ENCODE results near the gene AKAP1. TPM values are rescaled to one million over a fixed set of nuclear protein-coding genes. Genes with fewer than 3 reads are reported as not detected.

The AKAP1 gene
- total and polyA plus RNA-seq, 2 donors (not counting 1 experiment from before 2014, with no cell fraction given): 20.1 to 26.6 TPM

DNA sequence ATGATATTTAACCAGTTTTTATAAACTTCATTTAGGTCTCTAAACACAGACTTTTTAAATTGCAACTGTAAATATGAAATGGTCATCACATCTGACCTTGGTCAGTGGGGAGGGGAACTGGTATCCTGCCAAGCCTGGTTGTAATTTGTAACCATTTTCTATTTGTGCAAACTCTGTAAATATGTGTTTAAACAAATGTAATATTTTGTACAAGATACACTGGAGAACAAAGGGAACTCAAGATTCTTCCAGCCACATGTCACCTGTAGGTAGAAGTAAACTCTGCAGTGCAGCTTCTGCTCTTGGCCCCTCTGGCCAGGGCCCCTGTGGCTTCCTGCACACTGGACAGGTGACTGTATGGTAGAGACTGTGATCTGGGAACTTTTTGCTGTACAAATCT is 35.8 kb downstream of the AKAP1 start:
- POLR2A ChIA-PET: interaction anchor here (0.7 kb wide), 2 partner anchors 22 to 24 kb away, joined by 5 to 8 read pairs; no protein-coding TSS in a partner anchor
- TF ChIP-seq EZH2 (IDR thresholded peaks at IDR 0.05; ENCODE audit: borderline replicate concordance, insufficient read depth, low read depth, low read length, poor library complexity, severe bottlenecking): no peak
- TF ChIP-seq, protein P1, sequence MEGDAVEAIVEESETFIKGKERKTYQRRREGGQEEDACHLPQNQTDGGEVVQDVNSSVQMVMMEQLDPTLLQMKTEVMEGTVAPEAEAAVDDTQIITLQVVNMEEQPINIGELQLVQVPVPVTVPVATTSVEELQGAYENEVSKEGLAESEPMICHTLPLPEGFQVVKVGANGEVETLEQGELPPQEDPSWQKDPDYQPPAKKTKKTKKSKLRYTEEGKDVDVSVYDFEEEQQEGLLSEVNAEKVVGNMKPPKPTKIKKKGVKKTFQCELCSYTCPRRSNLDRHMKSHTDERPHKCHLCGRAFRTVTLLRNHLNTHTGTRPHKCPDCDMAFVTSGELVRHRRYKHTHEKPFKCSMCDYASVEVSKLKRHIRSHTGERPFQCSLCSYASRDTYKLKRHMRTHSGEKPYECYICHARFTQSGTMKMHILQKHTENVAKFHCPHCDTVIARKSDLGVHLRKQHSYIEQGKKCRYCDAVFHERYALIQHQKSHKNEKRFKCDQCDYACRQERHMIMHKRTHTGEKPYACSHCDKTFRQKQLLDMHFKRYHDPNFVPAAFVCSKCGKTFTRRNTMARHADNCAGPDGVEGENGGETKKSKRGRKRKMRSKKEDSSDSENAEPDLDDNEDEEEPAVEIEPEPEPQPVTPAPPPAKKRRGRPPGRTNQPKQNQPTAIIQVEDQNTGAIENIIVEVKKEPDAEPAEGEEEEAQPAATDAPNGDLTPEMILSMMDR (IDR thresholded peaks at IDR 0.05): no peak
- H2AFZ ChIP-seq (ENCODE audit: insufficient read depth, low read depth, low read length, poor library complexity, severe bottlenecking): no peak overlapping the region
- no peaks in the 10 kb centered on the region for H3K79me2 ChIP-seq (ENCODE audit: control insufficient read depth, insufficient read depth, low read length)
- ATAC-seq (ENCODE audit: low read depth) (no peak), DNase-seq (no peak)
- H3K9me3 Mint-ChIP-seq (ENCODE audit: insufficient read depth): no peaks in the 10 kb centered on the region
- no peak overlapping the region for H3K27ac ChIP-seq (ENCODE audit: low read length in 2 of 2)
- H3K27me3 ChIP-seq (replicated peaks in 1 of 4; ENCODE audit: control extremely low read depth in 1 of 4, control insufficient read depth in 3 of 4, insufficient read depth in 4 of 4, low read length in 3 of 4): no peaks in the 10 kb centered on the region
- peaks cover 0 to 58% of the 10 kb centered on the region in 2 experiments for H3K36me3 ChIP-seq (replicated peaks in 1 of 2; ENCODE audit: control extremely low read depth in 1 of 2, control insufficient read depth in 1 of 2, extremely low read depth in 1 of 2, insufficient read depth in 2 of 2, low read length in 1 of 2)
- CTCF ChIA-PET: interaction anchor here (0.6 kb wide), 1 partner anchor 76 kb away, joined by 3 read pairs; no protein-coding TSS in a partner anchor
- intact Hi-C loops (cut with micrococcal nuclease): no loop called here
- H3K4me2 ChIP-seq (replicated peaks; ENCODE audit: low read depth, low read length, poor library complexity, severe bottlenecking): no peak overlapping the region
- H3K9ac ChIP-seq (ENCODE audit: low read length): no peak overlapping the region
- no peak overlapping the region for H3K4me3 ChIP-seq (ENCODE audit: control extremely low read depth in 1 of 5, extremely low read depth in 1 of 5, insufficient read depth in 1 of 5, low read depth in 2 of 5, low read length in 4 of 5)
- no peak overlapping the region for H3K27ac Mint-ChIP-seq
- H4K20me1 ChIP-seq (ENCODE audit: control insufficient read depth, insufficient read depth, low read length, poor library complexity, severe bottlenecking): no peaks in the 10 kb centered on the region
- H3K27me3 Mint-ChIP-seq: no peaks in the 10 kb centered on the region
- no peaks in the 10 kb centered on the region for H3K9me3 ChIP-seq (ENCODE audit: control extremely low read depth in 1 of 3, control insufficient read depth in 2 of 3, insufficient read depth in 1 of 3, low read length in 2 of 3)
- H3K4me1 Mint-ChIP-seq: no peaks in the 10 kb centered on the region
- H3K4me1 ChIP-seq (ENCODE audit: control insufficient read depth in 2 of 2, insufficient read depth in 2 of 2, low read length in 2 of 2): no peaks in the 10 kb centered on the region
- no peak overlapping the region for H3K4me3 Mint-ChIP-seq

DNA sequence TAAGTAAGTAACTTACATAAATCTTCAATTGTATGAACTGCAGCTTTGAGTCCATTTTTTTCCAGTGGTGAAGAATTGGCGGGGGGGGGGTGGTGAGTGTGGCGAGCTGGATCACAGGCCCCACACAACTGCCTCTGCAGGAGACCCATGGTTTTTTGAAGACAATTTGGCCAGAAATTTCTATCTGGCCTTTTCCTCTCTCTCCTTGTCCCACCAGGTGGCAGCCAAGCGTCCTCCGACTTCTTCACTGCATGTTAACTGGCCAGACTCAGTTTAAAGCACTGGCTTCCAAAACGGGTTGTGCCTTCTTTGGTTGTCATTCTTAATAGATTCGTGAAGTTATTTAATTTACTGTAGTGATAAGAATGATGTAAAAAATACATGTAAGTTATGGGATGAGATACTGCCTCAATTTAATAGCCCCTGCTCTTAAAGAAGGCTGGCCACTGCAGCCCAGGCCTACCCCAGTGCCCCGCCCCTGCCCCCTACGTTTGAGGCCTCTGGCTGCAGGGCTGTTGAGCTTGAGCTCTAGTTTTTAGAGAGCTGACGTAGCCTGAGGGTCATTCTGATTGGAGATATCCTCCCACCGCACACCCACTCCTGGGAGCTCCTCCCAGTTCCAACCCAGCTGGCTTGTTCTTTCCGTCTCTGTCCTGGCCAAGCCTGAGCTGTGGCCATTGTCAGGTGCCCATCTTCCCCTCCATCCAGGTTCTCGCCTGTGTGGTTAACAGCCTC is 36.4 kb downstream of the AKAP1 start:
- Mint-ChIP-seq H3K27ac (no peak overlapping the region), H3K9me3 (ENCODE audit: insufficient read depth) (no peaks in the 10 kb centered on the region), H3K4me1 (no peaks in the 10 kb centered on the region), H3K27me3 (no peaks in the 10 kb centered on the region), H3K4me3 (no peak overlapping the region)
- no peaks in the 10 kb centered on the region for H3K9me3 ChIP-seq (ENCODE audit: control extremely low read depth in 1 of 3, control insufficient read depth in 2 of 3, insufficient read depth in 1 of 3, low read length in 2 of 3)
- H4K20me1 ChIP-seq (ENCODE audit: control insufficient read depth, insufficient read depth, low read length, poor library complexity, severe bottlenecking): no peaks in the 10 kb centered on the region
- ChIA-PET POLR2A (no interaction called here), CTCF (interaction anchor here (0.6 to 0.9 kb wide), 3 partner anchors 9 to 269 kb away, joined by 3 read pairs; no protein-coding TSS in a partner anchor)
- ATAC-seq (ENCODE audit: low read depth): no peak
- intact Hi-C loops (cut with micrococcal nuclease): no loop called here
- WGBS (ENCODE audit: insufficient coverage): 94% methylated on average over 7 of the region's 12 CpGs
- DNase-seq: no peak
- H3K36me3 ChIP-seq (replicated peaks in 1 of 2; ENCODE audit: control extremely low read depth in 1 of 2, control insufficient read depth in 1 of 2, extremely low read depth in 1 of 2, insufficient read depth in 2 of 2, low read length in 1 of 2): peaks cover 0 to 52% of the 10 kb centered on the region in 2 experiments
- H3K27me3 ChIP-seq (replicated peaks in 1 of 4; ENCODE audit: control extremely low read depth in 1 of 4, control insufficient read depth in 3 of 4, insufficient read depth in 4 of 4, low read length in 3 of 4): no peaks in the 10 kb centered on the region
- no peak for TF ChIP-seq EZH2 (IDR thresholded peaks at IDR 0.05; ENCODE audit: borderline replicate concordance, insufficient read depth, low read depth, low read length, poor library complexity, severe bottlenecking)
- TF ChIP-seq, protein P1 (IDR thresholded peaks at IDR 0.05): no peak
- H3K27ac ChIP-seq (ENCODE audit: low read length in 2 of 2): no peak overlapping the region
- H3K4me1 ChIP-seq (ENCODE audit: control insufficient read depth in 2 of 2, insufficient read depth in 2 of 2, low read length in 2 of 2): no peaks in the 10 kb centered on the region
- H3K4me3 ChIP-seq (ENCODE audit: control extremely low read depth in 1 of 5, extremely low read depth in 1 of 5, insufficient read depth in 1 of 5, low read depth in 2 of 5, low read length in 4 of 5): no peak overlapping the region
- no peak overlapping the region for H3K9ac ChIP-seq (ENCODE audit: low read length)
- H3K4me2 ChIP-seq (replicated peaks; ENCODE audit: low read depth, low read length, poor library complexity, severe bottlenecking): no peak overlapping the region
- H3K79me2 ChIP-seq (ENCODE audit: control insufficient read depth, insufficient read depth, low read length): no peaks in the 10 kb centered on the region
- H2AFZ ChIP-seq (ENCODE audit: insufficient read depth, low read depth, low read length, poor library complexity, severe bottlenecking): no peak overlapping the region

All from B cell (primary cell).